NCI-H146 treated with DMSO at 0.1 percent for 48 hours (cell line): ENCODE results near the gene ST7.
"Not testable (repeated sequence)": the region's sequence is repeated elsewhere in the genome, so short reads cannot be mapped to it uniquely, and the experiment has no call there.

Experiments used
- DNase-seq: peaks from one replicate; lab custom pipeline; 2025; ENCODE audit not compliant: unreplicated experiment; lab: John Stamatoyannopoulos, UW

ST7 gene

GRCh38 chr7:116949941-116950801 is 3.1 kb upstream of the ST7 start:
- DNase-seq, result no peak

- DNase-seq, result no peak
Measured at GRCh38 chr7:116950889-116951351, 2.4 kb upstream of the ST7 start.

GRCh38 chr7:116951366-116952292 is 1.7 kb upstream of the ST7 start:
- no peak for DNase-seq

GRCh38 chr7:116952635-116953371 is 498 bp upstream of the ST7 start:
- DNase-seq, result peak; percentile 77

- peak; percentile 40 for DNase-seq
Measured at GRCh38 chr7:116953906-116954838, 871 bp downstream of the ST7 start.

GRCh38 chr7:116955340-116955739 is 2.0 kb downstream of the ST7 start:
- DNase-seq, result no peak

GRCh38 chr7:116955801-116956476 is 2.6 kb downstream of the ST7 start:
- no peak for DNase-seq

- DNase-seq, result no peak
Measured at GRCh38 chr7:116956477-116956804, 3.1 kb downstream of the ST7 start.

- no peak for DNase-seq
Measured at GRCh38 chr7:116957874-116958273, 4.6 kb downstream of the ST7 start.

- not testable (repeated sequence) for DNase-seq
Measured at GRCh38 chr7:116961966-116962673, 8.8 kb downstream of the ST7 start.

- DNase-seq, result no peak
Measured at GRCh38 chr7:116963234-116963633, 9.9 kb downstream of the ST7 start.

- no peak for DNase-seq
Measured at GRCh38 chr7:116966601-116967000, 13.3 kb downstream of the ST7 start.

GRCh38 chr7:116967254-116967922 is 14.1 kb downstream of the ST7 start:
- DNase-seq, result no peak

- DNase-seq, result no peak
Measured at GRCh38 chr7:116967983-116968382, 14.7 kb downstream of the ST7 start.

- DNase-seq, result no peak
Measured at GRCh38 chr7:116968631-116969030, 15.3 kb downstream of the ST7 start.

- no peak for DNase-seq
Measured at GRCh38 chr7:116969371-116969902, 16.1 kb downstream of the ST7 start.

GRCh38 chr7:116970238-116970910 is 17.1 kb downstream of the ST7 start:
- no peak for DNase-seq

- DNase-seq, result not testable (repeated sequence)
Measured at GRCh38 chr7:116971153-116971552, 17.9 kb downstream of the ST7 start.
